Liver (tissue), 2 donors: ENCODE results near the gene ILKAP.

Source experiments
- CTCF ChIP-seq: fragments of 150-350 bp; IDR thresholded peaks from 2 replicates; pipeline ENCODE4 v1.5.1; 2017; ENCODE audit warnings: improper control_type of control experiment, low read depth, low read length; ENCODE audit not compliant: missing input control
- REST ChIP-seq: IDR thresholded peaks from 2 replicates; pipeline ENCODE4 v1.6.1; 2016; ENCODE audit warnings: antibody characterized with exemption, mild to moderate bottlenecking
- YY1 ChIP-seq: IDR thresholded peaks from 2 replicates; pipeline ENCODE4 v1.6.1; 2016; ENCODE audit warnings: antibody characterized with exemption, mild to moderate bottlenecking
- donor health status: healthy.

- TF ChIP-seq CTCF (no peak), REST (no peak), YY1 (no peak)
Measured at GRCh38 chr2:238134393-238134785, 69.1 kb downstream of the ILKAP start.
